A673 (cell line): ENCODE measurements around the gene TMEM272. TPM values are rescaled to one million over a fixed set of nuclear protein-coding genes. Genes with fewer than 3 reads are reported as not detected.
A peak's percentile ranks its signal among the peaks of the same experiment; 100 is the strongest.

Experiments
- BruUV-seq: library from RNA; stranded (reverse); fragments of 400-500 nt; replicated peaks from 2 replicates; lab custom pipeline; 2021; lab: Mats Ljungman, UMichigan
- CTCF ChIA-PET: fragments of 300-600 bp; sonication (Branson Sonifier 250); formaldehyde crosslinking; loops from one replicate; lab custom pipeline; 2022; ENCODE audit warnings: antibody characterized with exemption; lab: Charles Lee
- POLR2A ChIA-PET: fragments of 300-600 bp; sonication (Branson Sonifier 250); formaldehyde crosslinking; loops from one replicate; lab custom pipeline; 2022; ENCODE audit warnings: antibody characterized with exemption; ENCODE audit not compliant: low non-redundant PET; lab: Charles Lee
- DNase-seq: peaks from one replicate; pipeline ENCODE4 v3.0.0-alpha.2; 2015; ENCODE audit warnings: low spot score
- H3K27ac ChIP-seq: fragments of 200-600 bp; sonication (generic); 2 replicates; pipeline ENCODE4 v1.5.1; 2016; ENCODE audit warnings: mixed run types, low read depth, mild to moderate bottlenecking, mixed read lengths, antibody characterized with exemption, low read length; ENCODE audit not compliant: poor library complexity, severe bottlenecking
- H3K27me3 ChIP-seq: fragments of 200-600 bp; sonication (generic); replicated peaks from 2 replicates; pipeline ENCODE4 v1.6.1; 2017; ENCODE audit warnings: mixed run types, low read depth, mild to moderate bottlenecking, mixed read lengths, antibody characterized with exemption, low read length; ENCODE audit not compliant: insufficient read depth, poor library complexity
- H3K36me3 ChIP-seq: fragments of 200-600 bp; sonication (generic); 2 replicates; pipeline ENCODE4 v1.6.1; 2016; ENCODE audit warnings: mixed run types, mild to moderate bottlenecking, mixed read lengths, antibody characterized with exemption, low read length; ENCODE audit not compliant: insufficient read depth, poor library complexity, severe bottlenecking
- H3K4me1 ChIP-seq: fragments of 200-600 bp; sonication (generic); 2 replicates; pipeline ENCODE4 v1.6.1; 2017; ENCODE audit warnings: mixed run types, mild to moderate bottlenecking, mixed read lengths, antibody characterized with exemption, low read length; ENCODE audit not compliant: insufficient read depth, poor library complexity, severe bottlenecking
- H3K4me3 ChIP-seq: fragments of 200-600 bp; sonication (generic); 2 replicates; pipeline ENCODE4 v1.5.1; 2016; ENCODE audit warnings: low read depth, mixed run types, mild to moderate bottlenecking, mixed read lengths, low read length; ENCODE audit not compliant: poor library complexity, severe bottlenecking
- H3K9me3 ChIP-seq: fragments of 200-600 bp; sonication (generic); 2 replicates; pipeline ENCODE4 v1.6.1; 2016; ENCODE audit warnings: mixed run types, low read depth, mild to moderate bottlenecking, mixed read lengths, antibody characterized with exemption, low read length; ENCODE audit not compliant: poor library complexity, severe bottlenecking
- CTCF ChIP-seq: fragments of 300-800, 200-600 bp; sonication (generic); conservative IDR thresholded peaks from 2 replicates; pipeline ENCODE4 v1.5.1; 2017; ENCODE audit warnings: low read depth, mild to moderate bottlenecking, antibody characterized with exemption, low read length, moderate library complexity, mixed read lengths
- EZH2 ChIP-seq: fragments of 200-600 bp; sonication (generic); IDR thresholded peaks from 2 replicates; pipeline ENCODE4 v1.6.1; 2017; ENCODE audit warnings: borderline replicate concordance, low read depth, mild to moderate bottlenecking, mixed read lengths, antibody characterized with exemption, low read length; ENCODE audit not compliant: poor library complexity, severe bottlenecking
- intact Hi-C: fragments of 100-400 bp; cut with micrococcal nuclease; formaldehyde crosslinking; loops from one replicate; pipeline ENCODE4 v1.10.0; 2022; ENCODE audit not compliant: unreplicated experiment
- total RNA-seq: library from RNA; stranded (reverse); gene quantifications from 2 replicates; pipeline ENCODE4 v1.2.3, GENCODE V29; 2021

The TMEM272 gene
- total RNA-seq, 1 experiment from 2014 or later = not detected

- CTCF ChIA-PET = no interaction called here
Measured at GRCh38 chr13:51837016-51837415, 8.0 kb downstream of the TMEM272 start.

GRCh38 chr13:51834581-51835171 is 10.3 kb downstream of the TMEM272 start:
- intact Hi-C loops = no loop called here
- no peaks in the 10 kb centered on the region for H3K36me3 ChIP-seq
- ChIA-PET CTCF (interaction anchor here (0.6 to 0.7 kb wide), 2 partner anchors 9 to 125 kb away, joined by 3 to 4 read pairs; no protein-coding TSS in a partner anchor), POLR2A (no interaction called here)
- H3K27ac ChIP-seq = no peak overlapping the region
- peak; percentile 14 for DNase-seq
- no TSS peak for BruUV-seq
- no peaks in the 10 kb centered on the region for H3K27me3 ChIP-seq
- TF ChIP-seq EZH2 = no peak
- TF ChIP-seq CTCF = no peak
- no peaks in the 10 kb centered on the region for H3K9me3 ChIP-seq
- no peaks in the 10 kb centered on the region for H3K4me1 ChIP-seq
- no peak overlapping the region for H3K4me3 ChIP-seq

More at GRCh38 chr13:51837016-51837415, 8.0 kb downstream of the TMEM272 start:
- Histone ChIP-seq H3K4me1 (no peaks in the 10 kb centered on the region), H3K9me3 (no peaks in the 10 kb centered on the region), H3K27me3 (no peaks in the 10 kb centered on the region), H3K4me3 (no peak overlapping the region), H3K36me3 (no peaks in the 10 kb centered on the region), H3K27ac (no peak overlapping the region)
- TF ChIP-seq EZH2 (no peak), CTCF (no peak)
- POLR2A ChIA-PET = interaction anchor here (0.6 kb wide), 1 partner anchor 352 kb away, joined by 8 read pairs; no protein-coding TSS in a partner anchor
- no TSS peak for BruUV-seq
- intact Hi-C loops = no loop called here
- DNase-seq = no peak

GRCh38 chr13:51833980-51834379 is 11.0 kb downstream of the TMEM272 start:
- no TSS peak for BruUV-seq
- POLR2A ChIA-PET = no interaction called here

More at GRCh38 chr13:51833980-51834379, 11.0 kb downstream of the TMEM272 start:
- Histone ChIP-seq H3K36me3 (no peaks in the 10 kb centered on the region), H3K4me1 (no peaks in the 10 kb centered on the region), H3K27ac (no peak overlapping the region), H3K4me3 (no peak overlapping the region), H3K27me3 (no peaks in the 10 kb centered on the region), H3K9me3 (no peaks in the 10 kb centered on the region)
- no peak for DNase-seq
- CTCF ChIA-PET = interaction anchor here (0.6 kb wide), 1 partner anchor 9 kb away, joined by 4 read pairs; no protein-coding TSS in a partner anchor
- intact Hi-C loops = loop anchor here (2.0 kb wide), 1 partner anchor 707 kb away; no protein-coding TSS in a partner anchor
- TF ChIP-seq CTCF (no peak), EZH2 (no peak)
